ENCODE results near the gene RPS27A. TPM values are rescaled to one million over a fixed set of nuclear protein-coding genes. Genes with fewer than 3 reads are reported as not detected.

RPS27A gene
- total and polyA plus RNA-seq, 2 experiments from 2014 or later = 608 to 1,542 TPM

GRCh38 chr2:55200416-55200815, 32.1 kb upstream of the RPS27A start:
- Histone ChIP-seq H3K4me3 (no peak overlapping the region), H3K9me3 (ENCODE audit: low read depth) (no peaks in the 10 kb centered on the region), H2AFZ (no peak overlapping the region), H3K36me3 (replicated peaks; ENCODE audit: insufficient read depth, low read depth) (peaks cover 7% of the 10 kb centered on the region), H3K4me2 (no peak overlapping the region), H4K20me1 (ENCODE audit: insufficient read depth, poor library complexity, severe bottlenecking) (no peaks in the 10 kb centered on the region), H3K4me1 (ENCODE audit: insufficient read depth) (no peaks in the 10 kb centered on the region), H3K27me3 (no peaks in the 10 kb centered on the region), H3K79me2 (no peaks in the 10 kb centered on the region), H3K27ac (no peak overlapping the region), H3K9me2 (replicated peaks; ENCODE audit: insufficient read depth) (no peaks in the 10 kb centered on the region)
- no peak for DNase-seq (ENCODE audit: low spot score)
- TF ChIP-seq EZH2phosphoT487 (IDR thresholded peaks at IDR 0.05; ENCODE audit: low read depth, severe bottlenecking, unreplicated experiment) (no peak), CTCF (IDR thresholded peaks at IDR 0.05; ENCODE audit: poor library complexity) (no peak), EZH2 (IDR thresholded peaks at IDR 0.05; ENCODE audit: borderline replicate concordance) (no peak)
- 81% methylated on average over 1 of the region's 1 CpG for WGBS (ENCODE audit: low lambda C conversion rate, missing lambda C conversion rate)

- no peaks in the 10 kb centered on the region for H3K9me2 ChIP-seq (replicated peaks; ENCODE audit: insufficient read depth)
- no peaks in the 10 kb centered on the region for H3K4me1 ChIP-seq (ENCODE audit: insufficient read depth)
- DNase-seq (ENCODE audit: low spot score) = no peak
- H2AFZ ChIP-seq = no peak overlapping the region
- no peak overlapping the region for H3K4me2 ChIP-seq
- no peaks in the 10 kb centered on the region for H3K79me2 ChIP-seq
- H3K27me3 ChIP-seq = no peaks in the 10 kb centered on the region
- no peak overlapping the region for H3K27ac ChIP-seq
- TF ChIP-seq EZH2 (IDR thresholded peaks at IDR 0.05; ENCODE audit: borderline replicate concordance) = no peak
- no peak for TF ChIP-seq CTCF (IDR thresholded peaks at IDR 0.05; ENCODE audit: poor library complexity)
- TF ChIP-seq EZH2phosphoT487 (IDR thresholded peaks at IDR 0.05; ENCODE audit: low read depth, severe bottlenecking, unreplicated experiment) = no peak
- H3K9me3 ChIP-seq (ENCODE audit: low read depth) = no peaks in the 10 kb centered on the region
- 97% methylated on average over 3 of the region's 3 CpGs for WGBS (ENCODE audit: low lambda C conversion rate, missing lambda C conversion rate)
- H3K4me3 ChIP-seq = no peak overlapping the region
- H4K20me1 ChIP-seq (ENCODE audit: insufficient read depth, poor library complexity, severe bottlenecking) = no peaks in the 10 kb centered on the region
- peaks cover 7% of the 10 kb centered on the region for H3K36me3 ChIP-seq (replicated peaks; ENCODE audit: insufficient read depth, low read depth)
Observed at GRCh38 chr2:55204536-55204935, 28.0 kb upstream of the RPS27A start.

GRCh38 chr2:55204950-55205349, 27.5 kb upstream of the RPS27A start:
- H3K27me3 ChIP-seq = no peaks in the 10 kb centered on the region
- TF ChIP-seq CTCF (IDR thresholded peaks at IDR 0.05; ENCODE audit: poor library complexity) (no peak), EZH2phosphoT487 (IDR thresholded peaks at IDR 0.05; ENCODE audit: low read depth, severe bottlenecking, unreplicated experiment) (no peak), EZH2 (IDR thresholded peaks at IDR 0.05; ENCODE audit: borderline replicate concordance) (no peak)
- no peaks in the 10 kb centered on the region for H3K9me2 ChIP-seq (replicated peaks; ENCODE audit: insufficient read depth)
- H3K27ac ChIP-seq = no peak overlapping the region
- H3K4me1 ChIP-seq (ENCODE audit: insufficient read depth) = no peaks in the 10 kb centered on the region
- no peaks in the 10 kb centered on the region for H3K9me3 ChIP-seq (ENCODE audit: low read depth)
- WGBS (ENCODE audit: low lambda C conversion rate, missing lambda C conversion rate) = 97% methylated on average over 2 of the region's 2 CpGs
- H3K4me2 ChIP-seq = no peak overlapping the region
- peaks cover 7% of the 10 kb centered on the region for H3K36me3 ChIP-seq (replicated peaks; ENCODE audit: insufficient read depth, low read depth)
- H3K4me3 ChIP-seq = no peak overlapping the region
- DNase-seq (ENCODE audit: low spot score) = no peak
- no peak overlapping the region for H2AFZ ChIP-seq
- no peaks in the 10 kb centered on the region for H4K20me1 ChIP-seq (ENCODE audit: insufficient read depth, poor library complexity, severe bottlenecking)
- H3K79me2 ChIP-seq = no peaks in the 10 kb centered on the region

GRCh38 chr2:55213822-55214221, 18.7 kb upstream of the RPS27A start:
- no peak for DNase-seq (ENCODE audit: low spot score)
- Histone ChIP-seq H3K27me3 (no peaks in the 10 kb centered on the region), H3K36me3 (replicated peaks; ENCODE audit: insufficient read depth, low read depth) (no peaks in the 10 kb centered on the region), H3K9me3 (ENCODE audit: low read depth) (no peaks in the 10 kb centered on the region), H3K27ac (no peak overlapping the region), H3K4me1 (ENCODE audit: insufficient read depth) (no peaks in the 10 kb centered on the region), H2AFZ (no peak overlapping the region), H4K20me1 (ENCODE audit: insufficient read depth, poor library complexity, severe bottlenecking) (no peaks in the 10 kb centered on the region), H3K79me2 (no peaks in the 10 kb centered on the region), H3K4me3 (no peak overlapping the region), H3K9me2 (replicated peaks; ENCODE audit: insufficient read depth) (no peaks in the 10 kb centered on the region), H3K4me2 (no peak overlapping the region)
- TF ChIP-seq EZH2 (IDR thresholded peaks at IDR 0.05; ENCODE audit: borderline replicate concordance) (no peak), CTCF (IDR thresholded peaks at IDR 0.05; ENCODE audit: poor library complexity) (no peak), EZH2phosphoT487 (IDR thresholded peaks at IDR 0.05; ENCODE audit: low read depth, severe bottlenecking, unreplicated experiment) (no peak)
